CD4-positive, CD25-positive, alpha-beta regulatory T cell (primary cell): Measurements from ENCODE around the gene KIAA0753. TPM values are rescaled to one million over a fixed set of nuclear protein-coding genes. Genes with fewer than 3 reads are reported as not detected.

Experiments used
- ATAC-seq, 2 donors: fragments of 150-1000 bp; cut with Tn5 transposase; one replicate each; pipeline ENCODE4 v1.10.0; 2021; ENCODE audit warnings: low read depth in 2 of 2, moderate number of reproducible peaks in 2 of 2, moderate library complexity in 1 of 2
- DNase-seq, 3 donors: peaks; one replicate each; pipeline versions ENCODE4 v3.0.0 to v3.0.0-alpha.2; 2012 to 2022; ENCODE audit warnings: mixed read lengths in 1 of 3
- H3K27ac ChIP-seq: one replicate; pipeline ENCODE4 v1.7.0; 2013; ENCODE audit warnings: mild to moderate bottlenecking, low read length; ENCODE audit not compliant: insufficient read depth, poor library complexity, severe bottlenecking
- H3K27me3 ChIP-seq: one replicate; pipeline ENCODE4 v1.7.0; 2013; ENCODE audit warnings: low read length; ENCODE audit not compliant: control insufficient read depth, insufficient read depth
- H3K36me3 ChIP-seq: one replicate; pipeline ENCODE4 v1.7.0; 2013; ENCODE audit warnings: mild to moderate bottlenecking, low read length, moderate library complexity; ENCODE audit not compliant: control insufficient read depth, insufficient read depth
- H3K4me1 ChIP-seq: 2 replicates; pipeline ENCODE4 v1.7.0; 2013; ENCODE audit warnings: mild to moderate bottlenecking, low read length; ENCODE audit not compliant: insufficient read depth, control insufficient read depth, poor library complexity, severe bottlenecking
- H3K4me3 ChIP-seq: one replicate; pipeline ENCODE4 v1.7.0; 2013; ENCODE audit warnings: low read depth, mild to moderate bottlenecking, low read length, moderate library complexity
- H3K9me3 ChIP-seq, 2 experiments: 1 replicate in 1 of 2; 2 replicates in 1 of 2; pipeline ENCODE4 v1.7.0; 2013; ENCODE audit warnings: low read length in 2 of 2, mild to moderate bottlenecking in 1 of 2, moderate library complexity in 1 of 2; ENCODE audit not compliant: control insufficient read depth in 2 of 2
- H3K27ac Mint-ChIP-seq, 3 donors: one replicate each; pipeline ENCODE4 v1.8.0; 2020 to 2022; ENCODE audit warnings: mild to moderate bottlenecking in 3 of 3, mixed read lengths in 3 of 3, moderate library complexity in 2 of 3
- H3K27me3 Mint-ChIP-seq: one replicate; pipeline ENCODE4 v1.8.0; 2022; ENCODE audit warnings: mild to moderate bottlenecking, mixed read lengths
- H3K36me3 Mint-ChIP-seq: one replicate; pipeline ENCODE4 v1.8.0; 2020; ENCODE audit warnings: mixed read lengths
- H3K4me1 Mint-ChIP-seq, 4 donors: one replicate each; pipeline ENCODE4 v1.8.0; 2020 to 2022; ENCODE audit warnings: mixed read lengths in 4 of 4, mild to moderate bottlenecking in 1 of 4
- H3K4me3 Mint-ChIP-seq, 4 donors: one replicate each; pipeline ENCODE4 v1.8.0; 2020 to 2022; ENCODE audit warnings: mild to moderate bottlenecking in 4 of 4, mixed read lengths in 4 of 4, moderate library complexity in 3 of 4
- H3K9me3 Mint-ChIP-seq, 7 donors: one replicate each; pipeline ENCODE4 v1.8.0; 2020 to 2022; ENCODE audit warnings: mixed read lengths in 7 of 7, mild to moderate bottlenecking in 3 of 7, moderate library complexity in 2 of 7
- polyA plus RNA-seq, 4 donors: library from polyadenylated mRNA; unstranded; fragments of 300-500 nt; fragmentation: Illumina TruSeq; gene quantifications; one replicate each; pipeline ENCODE4 v1.2.3, GENCODE V29; 2021
- total RNA-seq: library from RNA; stranded (reverse); gene quantifications from one replicate; pipeline ENCODE4 v1.2.3, GENCODE V29; 2022

The KIAA0753 gene
- total and polyA plus RNA-seq, 5 donors from 2014 or later: 1.2 to 11.4 (median 1.4) TPM

DNA sequence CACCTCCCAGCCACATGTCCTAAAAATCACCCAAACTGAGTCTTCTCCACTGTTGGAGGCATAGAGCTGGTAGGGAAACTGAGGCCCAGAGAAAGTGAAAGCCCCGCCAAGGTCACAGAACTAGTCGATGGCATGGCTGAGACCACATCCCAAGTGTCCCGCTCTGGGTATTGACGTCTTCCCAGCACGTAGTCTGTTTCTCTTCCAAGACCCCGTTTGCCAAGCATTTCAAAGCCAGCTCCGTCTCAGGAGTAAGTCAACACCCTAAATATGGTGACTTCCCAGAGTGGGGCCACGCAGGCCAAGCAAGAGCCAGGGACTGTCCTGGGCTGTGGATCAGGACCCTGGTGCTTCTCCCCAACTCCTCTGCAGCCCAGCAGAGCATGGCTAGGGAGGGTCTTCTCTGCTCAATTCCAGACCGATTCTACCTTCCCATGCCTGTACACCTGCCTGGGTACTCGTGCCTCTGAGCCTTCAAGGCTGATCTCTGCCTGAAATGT, 103.9 kb downstream of the KIAA0753 start:
- Histone ChIP-seq H3K36me3 (no peaks in the 10 kb centered on the region), H3K27ac (no peak overlapping the region), H3K9me3 (peaks cover 0 to 2% of the 10 kb centered on the region in 2 experiments), H3K4me3 (no peak overlapping the region), H3K4me1 (no peaks in the 10 kb centered on the region), H3K27me3 (no peaks in the 10 kb centered on the region)
- H3K27ac Mint-ChIP-seq: no peak overlapping the region
- no peaks in the 10 kb centered on the region for H3K27me3 Mint-ChIP-seq
- DNase-seq: no peak
- no peak for ATAC-seq
- no peaks in the 10 kb centered on the region for H3K4me1 Mint-ChIP-seq
- no peak overlapping the region for H3K4me3 Mint-ChIP-seq
- peaks cover 0 to 11% (median 0%) of the 10 kb centered on the region in 7 donors for H3K9me3 Mint-ChIP-seq
- H3K36me3 Mint-ChIP-seq: no peaks in the 10 kb centered on the region

DNA sequence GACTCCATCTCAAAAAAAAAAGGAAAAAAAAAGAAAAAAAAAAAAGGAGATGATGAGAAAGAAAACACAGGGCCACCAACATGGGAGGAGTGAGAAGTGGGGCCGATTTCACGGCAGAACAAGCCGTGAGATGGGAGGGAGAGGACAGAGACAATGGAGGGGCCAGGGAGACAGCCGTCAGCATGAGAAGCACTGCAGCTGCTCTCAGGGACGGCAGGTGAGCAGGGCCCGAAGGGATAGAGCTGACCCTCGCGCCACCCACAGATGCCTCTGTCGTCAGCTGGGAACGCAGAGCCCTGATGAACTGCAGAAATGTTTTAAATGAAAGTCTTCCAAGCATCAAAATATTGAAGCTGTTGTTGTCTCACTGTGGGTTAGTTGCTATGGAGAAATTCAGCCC, 104.5 kb downstream of the KIAA0753 start:
- ATAC-seq: no peak
- peaks cover 0 to 11% (median 0%) of the 10 kb centered on the region in 7 donors for H3K9me3 Mint-ChIP-seq

DNA sequence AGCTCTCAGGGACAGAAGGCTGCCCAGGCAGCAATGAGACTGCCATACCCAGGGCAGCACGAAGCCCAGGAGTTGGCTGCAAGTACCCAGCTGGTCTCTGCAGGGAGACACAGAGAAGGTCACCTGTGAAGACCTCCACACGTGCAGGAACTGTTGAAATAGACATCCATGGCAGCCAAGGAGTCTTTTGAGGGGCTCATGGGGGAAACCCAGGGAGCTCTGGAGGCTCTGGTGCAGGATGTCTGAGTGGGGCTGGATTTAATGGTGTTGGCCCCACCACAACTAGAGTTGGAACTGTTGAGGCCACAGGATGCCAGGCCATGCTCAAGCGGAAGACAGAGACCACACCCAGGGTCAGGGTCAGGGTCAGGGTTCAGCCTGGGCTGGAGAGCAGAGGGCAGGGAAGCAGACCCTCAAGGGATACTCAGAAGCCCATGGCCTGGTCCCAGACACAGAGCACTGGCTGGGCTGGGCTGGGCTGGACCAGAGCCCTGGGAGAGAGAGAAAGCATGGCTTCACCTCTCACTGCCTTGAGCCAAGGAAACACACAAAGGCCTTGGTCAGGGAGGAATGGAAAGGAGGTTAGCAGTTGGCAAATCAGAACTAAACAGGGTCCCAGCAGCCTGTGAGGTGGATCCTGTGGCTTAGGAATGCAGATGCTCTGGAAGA, 105.5 kb downstream of the KIAA0753 start:
- Histone ChIP-seq H3K27me3 (no peaks in the 10 kb centered on the region), H3K4me3 (no peak overlapping the region), H3K9me3 (peaks cover 0 to 2% of the 10 kb centered on the region in 2 experiments), H3K4me1 (no peaks in the 10 kb centered on the region), H3K36me3 (no peaks in the 10 kb centered on the region), H3K27ac (no peak overlapping the region)
- Mint-ChIP-seq H3K27me3 (no peaks in the 10 kb centered on the region), H3K4me1 (no peaks in the 10 kb centered on the region), H3K9me3 (peaks cover 0 to 11% (median 0%) of the 10 kb centered on the region in 7 donors), H3K4me3 (no peak overlapping the region), H3K36me3 (no peaks in the 10 kb centered on the region), H3K27ac (no peak overlapping the region)
- ATAC-seq (no peak), DNase-seq (no peak)

More for the DNA sequence above, 104.5 kb downstream of the KIAA0753 start:
- Histone ChIP-seq H3K27ac (no peak overlapping the region), H3K9me3 (peaks cover 0 to 2% of the 10 kb centered on the region in 2 experiments), H3K27me3 (no peaks in the 10 kb centered on the region), H3K4me3 (no peak overlapping the region), H3K36me3 (no peaks in the 10 kb centered on the region), H3K4me1 (no peaks in the 10 kb centered on the region)
- H3K27me3 Mint-ChIP-seq: no peaks in the 10 kb centered on the region
- DNase-seq: no peak
- H3K36me3 Mint-ChIP-seq: no peaks in the 10 kb centered on the region
- H3K27ac Mint-ChIP-seq: no peak overlapping the region
- no peaks in the 10 kb centered on the region for H3K4me1 Mint-ChIP-seq
- H3K4me3 Mint-ChIP-seq: no peak overlapping the region

DNA sequence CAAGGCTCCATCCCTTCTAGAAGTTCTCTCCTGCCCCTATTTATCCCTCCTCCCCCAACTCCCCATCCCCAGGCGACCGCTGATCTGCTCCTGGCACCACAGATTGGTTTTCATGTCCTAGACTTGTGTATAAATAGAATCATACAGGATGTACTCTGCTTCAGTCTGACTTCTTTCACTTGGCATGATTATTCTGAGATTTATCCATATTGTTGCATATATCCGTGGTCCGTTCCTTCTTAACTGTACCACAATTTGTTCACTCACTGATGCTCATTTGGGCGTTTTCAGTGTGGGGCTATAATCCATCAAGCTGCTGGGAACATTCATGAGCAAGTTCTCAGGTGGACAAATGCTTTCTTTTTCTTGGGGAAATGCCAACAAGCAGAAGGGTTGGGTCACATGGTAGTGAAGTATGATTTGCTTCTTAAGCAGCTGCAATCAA, 108.0 kb downstream of the KIAA0753 start:
- H3K4me3 Mint-ChIP-seq: no peak overlapping the region
- H3K36me3 Mint-ChIP-seq: no peaks in the 10 kb centered on the region
- Histone ChIP-seq H3K27me3 (no peaks in the 10 kb centered on the region), H3K4me3 (no peak overlapping the region), H3K27ac (no peak overlapping the region), H3K4me1 (no peaks in the 10 kb centered on the region), H3K36me3 (no peaks in the 10 kb centered on the region), H3K9me3 (no peaks in the 10 kb centered on the region)
- DNase-seq (no peak), ATAC-seq (no peak)
- H3K4me1 Mint-ChIP-seq: no peaks in the 10 kb centered on the region
- H3K27ac Mint-ChIP-seq: no peak overlapping the region
- H3K9me3 Mint-ChIP-seq: peaks cover 0 to 4% (median 0%) of the 10 kb centered on the region in 7 donors
- no peaks in the 10 kb centered on the region for H3K27me3 Mint-ChIP-seq

DNA sequence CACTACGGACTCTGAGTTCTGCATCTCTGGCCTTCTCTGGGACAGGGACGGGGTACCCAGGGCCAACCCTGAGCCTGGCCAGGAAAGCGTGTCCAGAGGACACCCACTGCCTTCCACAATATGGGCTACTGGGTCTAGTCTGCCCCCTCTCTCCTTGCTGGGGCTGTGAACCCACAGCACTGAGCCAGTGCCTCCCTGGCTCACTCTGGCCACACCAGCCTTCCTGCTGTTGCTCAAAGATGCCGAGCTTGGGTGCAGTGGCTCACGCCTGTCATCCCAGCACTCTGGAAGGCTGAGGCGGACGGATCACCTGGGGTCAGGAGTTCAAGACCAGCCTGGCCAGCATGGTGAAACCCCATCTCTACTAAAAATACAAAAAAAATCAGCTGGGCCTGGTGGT, 108.9 kb downstream of the KIAA0753 start:
- H3K4me3 ChIP-seq: no peak overlapping the region
- no peaks in the 10 kb centered on the region for H3K27me3 Mint-ChIP-seq
- no peak overlapping the region for H3K27ac ChIP-seq
- H3K4me1 ChIP-seq: no peaks in the 10 kb centered on the region
- H3K36me3 ChIP-seq: no peaks in the 10 kb centered on the region
- H3K4me3 Mint-ChIP-seq: no peak overlapping the region
- no peaks in the 10 kb centered on the region for H3K9me3 ChIP-seq
- no peak for DNase-seq
- H3K9me3 Mint-ChIP-seq: peaks cover 0 to 4% (median 0%) of the 10 kb centered on the region in 7 donors
- peak overlapping the region in 1 of 3 donors; percentile 20 for H3K27ac Mint-ChIP-seq
- no peak for ATAC-seq
- H3K36me3 Mint-ChIP-seq: no peaks in the 10 kb centered on the region
- H3K4me1 Mint-ChIP-seq: no peaks in the 10 kb centered on the region
- H3K27me3 ChIP-seq: no peaks in the 10 kb centered on the region

DNA sequence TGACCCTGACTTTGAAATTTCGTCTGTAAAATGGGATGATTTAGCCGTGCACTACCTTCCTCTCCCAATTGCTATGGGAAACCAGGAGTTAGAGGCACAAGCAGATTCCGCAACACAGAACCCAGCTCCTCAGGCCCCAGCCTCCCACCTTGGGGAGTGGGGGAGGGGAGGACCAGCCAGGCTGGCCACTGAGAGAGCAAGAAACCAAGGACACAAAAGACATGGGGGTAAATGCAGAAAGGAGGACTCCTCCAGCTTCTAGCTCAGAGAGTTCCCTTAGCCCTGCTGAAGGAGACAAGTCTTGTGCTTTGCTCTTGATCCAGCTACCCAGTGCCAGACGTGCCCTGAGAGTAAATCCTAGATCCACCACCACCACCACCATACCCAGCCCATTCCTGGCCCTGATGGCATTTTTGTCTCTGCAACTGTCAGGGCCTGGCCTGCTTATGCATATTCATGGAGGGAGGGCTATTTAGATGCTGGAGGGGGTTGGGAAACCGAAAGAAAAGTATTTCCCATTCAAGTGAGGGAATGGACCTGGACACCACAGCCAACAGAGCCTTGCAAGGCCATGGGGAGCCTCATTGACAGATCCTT, 110.1 kb downstream of the KIAA0753 start:
- Histone ChIP-seq H3K27me3 (no peaks in the 10 kb centered on the region), H3K4me3 (no peak overlapping the region), H3K36me3 (no peaks in the 10 kb centered on the region), H3K27ac (no peak overlapping the region), H3K9me3 (no peaks in the 10 kb centered on the region), H3K4me1 (no peaks in the 10 kb centered on the region)
- Mint-ChIP-seq H3K4me1 (no peaks in the 10 kb centered on the region), H3K9me3 (peaks cover 0 to 4% (median 0%) of the 10 kb centered on the region in 7 donors), H3K27ac (no peak overlapping the region), H3K27me3 (no peaks in the 10 kb centered on the region), H3K4me3 (no peak overlapping the region), H3K36me3 (no peaks in the 10 kb centered on the region)
- ATAC-seq (no peak), DNase-seq (no peak)

DNA sequence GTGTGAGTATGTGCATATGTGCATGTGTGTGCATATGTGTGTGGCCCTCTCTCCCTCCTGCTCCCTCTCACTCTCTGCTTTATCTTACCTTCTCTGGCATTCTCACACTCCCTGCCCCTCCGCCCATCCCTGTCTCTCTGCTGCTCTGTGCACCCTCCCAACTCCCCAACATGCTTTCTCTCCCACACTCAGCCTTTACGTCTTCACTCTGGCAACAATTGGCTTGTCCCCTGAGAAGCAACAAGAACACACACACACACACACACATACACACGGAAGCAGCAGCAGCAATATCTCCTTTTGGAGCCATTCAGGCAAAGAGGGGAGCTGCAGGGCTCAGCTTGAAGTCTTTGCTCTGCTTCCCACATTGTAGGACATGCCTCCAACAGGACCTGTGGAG, 112.0 kb downstream of the KIAA0753 start:
- H3K9me3 ChIP-seq: no peaks in the 10 kb centered on the region
- ATAC-seq (no peak), DNase-seq (no peak)
- no peak overlapping the region for H3K27ac Mint-ChIP-seq
- H3K36me3 Mint-ChIP-seq: no peaks in the 10 kb centered on the region
- no peaks in the 10 kb centered on the region for H3K27me3 Mint-ChIP-seq
- H3K4me3 Mint-ChIP-seq: no peak overlapping the region
- no peak overlapping the region for H3K4me3 ChIP-seq
- H3K27ac ChIP-seq: no peak overlapping the region
- H3K4me1 ChIP-seq: no peaks in the 10 kb centered on the region
- H3K9me3 Mint-ChIP-seq: no peaks in the 10 kb centered on the region
- H3K4me1 Mint-ChIP-seq: no peaks in the 10 kb centered on the region
- no peaks in the 10 kb centered on the region for H3K27me3 ChIP-seq
- no peaks in the 10 kb centered on the region for H3K36me3 ChIP-seq
